HG03103 (cell line): ENCODE results near the gene CES2.
"Not testable (repeated sequence)": the region's sequence is repeated elsewhere in the genome, so short reads cannot be mapped to it uniquely, and the experiment has no call there.

ENCODE experiments used
- ATAC-seq: cut with Tn5 transposase; IDR thresholded peaks from one replicate; pipeline ENCODE4 v1.9.1; 2021; ENCODE audit warnings: low read depth; ENCODE audit not compliant: unreplicated experiment

CES2 gene

GRCh38 chr16:66934138-66934838, 1.0 kb upstream of the CES2 start, which contains the start of gene CIAO2B:
CIAO2B (minus strand) TSS chr16:66934402; CDS start chr16:66934364, 38 bp downstream.
- peak; percentile 67 for ATAC-seq

- ATAC-seq, result peak; percentile 10
Observed at GRCh38 chr16:66934839-66935313, 440 bp upstream of the CES2 start.

- no peak for ATAC-seq
Observed at GRCh38 chr16:66936462-66936861, 1.1 kb downstream of the CES2 start.

- no peak for ATAC-seq
Observed at GRCh38 chr16:66936889-66937554, 1.7 kb downstream of the CES2 start.

- ATAC-seq, result no peak
Observed at GRCh38 chr16:66937725-66938337, 2.5 kb downstream of the CES2 start.

GRCh38 chr16:66939366-66939765, 4.0 kb downstream of the CES2 start:
- no peak for ATAC-seq

- ATAC-seq, result no peak
Observed at GRCh38 chr16:66940236-66940635, 4.9 kb downstream of the CES2 start.

- no peak for ATAC-seq
Observed at GRCh38 chr16:66942981-66943380, 7.7 kb downstream of the CES2 start.

GRCh38 chr16:66943426-66944053, 8.2 kb downstream of the CES2 start:
- no peak for ATAC-seq

GRCh38 chr16:66944054-66944441, 8.7 kb downstream of the CES2 start:
- no peak for ATAC-seq

- not testable (repeated sequence) for ATAC-seq
Observed at GRCh38 chr16:66944971-66945370, 9.7 kb downstream of the CES2 start.

- no peak for ATAC-seq
Observed at GRCh38 chr16:66945939-66946338, 10.6 kb downstream of the CES2 start.

- ATAC-seq, result no peak
Observed at GRCh38 chr16:66946541-66946940, 11.2 kb downstream of the CES2 start.

- ATAC-seq, result no peak
Observed at GRCh38 chr16:66946974-66947301, 11.6 kb downstream of the CES2 start.

GRCh38 chr16:66947302-66948065, 12.2 kb downstream of the CES2 start:
- no peak for ATAC-seq

- no peak for ATAC-seq
Observed at GRCh38 chr16:66948134-66948836, 13.0 kb downstream of the CES2 start.

GRCh38 chr16:66948837-66949225, 13.5 kb downstream of the CES2 start:
- ATAC-seq, result no peak

- no peak for ATAC-seq
Observed at GRCh38 chr16:66949472-66949871, 14.2 kb downstream of the CES2 start.

- no peak for ATAC-seq
Observed at GRCh38 chr16:66950437-66950836, 15.1 kb downstream of the CES2 start.
